NCI-H187 (cell line): ENCODE results near the gene ANK2.
"Not testable (repeated sequence)": the region's sequence is repeated elsewhere in the genome, so short reads cannot be mapped to it uniquely, and the experiment has no call there.

ENCODE experiments used
- DNase-seq, 2 experiments: peaks; one replicate each; lab custom pipeline; 2025; lab: John Stamatoyannopoulos, UW

ANK2 gene

GRCh38 chr4:113148925-113149324 lies 99.5 kb downstream of the ANK2 start:
- DNase-seq, result no peak

DNA sequence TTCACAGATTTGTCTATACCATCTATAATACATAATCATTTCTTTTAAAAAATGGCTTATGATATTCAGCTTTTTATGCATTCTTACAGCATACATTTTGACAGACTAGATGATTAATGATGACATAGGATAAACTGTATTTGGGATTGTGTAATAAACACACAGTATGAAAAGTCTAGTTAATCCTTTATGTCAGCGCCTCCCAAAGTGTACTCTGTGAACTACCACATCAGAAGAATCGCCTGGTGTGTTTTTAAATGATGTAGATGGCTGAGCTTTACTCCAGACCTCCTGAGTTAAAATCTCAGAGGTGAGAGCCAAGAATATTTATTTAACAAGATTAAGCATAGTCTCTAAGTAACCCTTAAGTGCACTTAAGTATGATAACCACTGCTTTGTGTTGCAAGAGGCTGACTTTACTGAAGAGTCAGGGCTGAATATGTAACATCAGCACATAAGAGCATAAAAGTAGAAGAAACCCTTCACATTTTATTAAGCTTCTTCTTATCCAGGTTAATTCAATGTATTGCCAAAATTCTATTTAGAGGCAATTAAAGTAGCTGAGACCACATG lies 104.2 kb downstream of the ANK2 start:
- peak in 1 of 2 experiments; percentile 41 for DNase-seq

DNA sequence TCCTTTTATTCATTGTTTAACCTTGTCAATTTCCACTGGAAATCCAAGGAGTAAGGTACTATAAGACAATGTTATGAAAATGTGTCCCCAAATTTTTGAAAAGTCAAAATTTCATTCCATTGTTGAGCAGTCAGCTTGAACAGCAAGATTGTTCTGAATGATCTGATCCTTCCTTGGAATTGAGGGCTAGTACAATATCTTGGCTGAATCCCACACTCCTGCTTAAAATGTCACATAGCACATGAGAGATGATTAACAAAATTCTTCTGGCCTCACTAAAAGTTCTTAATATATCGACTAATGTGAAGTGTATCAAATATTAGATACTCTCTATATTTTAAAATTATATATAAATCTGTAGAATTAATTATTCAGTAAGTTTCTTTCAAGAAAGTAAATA lies 104.8 kb downstream of the ANK2 start:
- DNase-seq, result no peak

DNA sequence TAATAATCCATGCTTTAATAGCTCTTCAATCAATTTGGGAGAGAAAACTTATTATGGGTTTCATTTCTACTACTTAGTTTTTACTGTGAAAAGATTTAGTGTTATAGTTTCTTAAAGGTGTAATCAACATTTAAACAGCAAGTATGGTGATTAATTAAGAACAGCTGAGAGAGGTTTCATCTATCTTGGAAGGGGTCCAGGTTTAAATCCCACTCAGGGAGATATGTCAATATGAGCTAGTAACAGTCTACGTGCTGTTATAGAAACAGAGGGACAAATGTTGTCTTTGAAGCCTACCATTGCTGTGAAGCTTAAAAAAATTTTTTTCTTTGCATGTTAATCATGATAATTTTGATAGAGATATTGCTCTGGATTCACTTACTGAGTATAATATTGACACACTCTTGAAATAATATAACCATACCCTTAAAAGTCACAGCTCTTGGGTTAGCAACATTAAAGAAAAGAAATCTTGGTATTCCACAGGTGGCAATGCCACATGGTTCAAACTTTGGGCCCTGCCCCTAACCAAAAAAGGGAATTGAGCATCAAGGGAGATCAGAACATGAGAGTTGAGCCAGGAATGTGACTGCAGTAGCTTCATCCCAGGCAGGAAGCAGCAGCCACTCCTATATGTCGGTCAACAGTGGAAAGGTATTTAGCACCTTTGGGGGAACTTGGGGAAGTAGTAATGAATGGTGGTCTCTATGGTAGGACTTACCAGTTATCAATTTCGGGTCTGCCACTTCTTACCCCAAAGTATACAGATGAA lies 107.8 kb downstream of the ANK2 start:
- no peak for DNase-seq

- DNase-seq, result no peak
Observed at GRCh38 chr4:113159942-113160545, 110.6 kb downstream of the ANK2 start.

DNA sequence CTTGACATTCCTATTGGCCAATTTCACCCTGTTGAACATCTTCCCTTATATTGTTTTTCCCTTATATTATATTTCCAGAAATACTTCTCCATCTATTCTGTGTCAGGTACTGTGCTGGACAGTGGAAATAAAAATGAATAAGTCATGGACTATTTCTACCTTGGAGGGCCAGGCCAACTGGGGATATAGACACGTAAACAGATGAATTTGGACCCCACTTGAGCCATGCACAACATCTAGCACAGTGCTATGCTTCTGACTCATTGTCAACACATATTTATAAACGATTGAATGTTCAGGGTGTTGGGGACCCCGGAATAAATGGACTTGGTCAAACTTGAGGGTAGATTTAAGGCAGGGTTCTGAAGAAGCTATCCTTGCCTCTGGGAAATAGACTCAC lies 111.1 kb downstream of the ANK2 start:
- DNase-seq, result no peak

- DNase-seq, result no peak
Observed at GRCh38 chr4:113162089-113162488, 112.6 kb downstream of the ANK2 start.

GRCh38 chr4:113169368-113169767 lies 119.9 kb downstream of the ANK2 start:
- no peak for DNase-seq

- DNase-seq, result no peak
Observed at GRCh38 chr4:113170115-113170804, 120.8 kb downstream of the ANK2 start.

DNA sequence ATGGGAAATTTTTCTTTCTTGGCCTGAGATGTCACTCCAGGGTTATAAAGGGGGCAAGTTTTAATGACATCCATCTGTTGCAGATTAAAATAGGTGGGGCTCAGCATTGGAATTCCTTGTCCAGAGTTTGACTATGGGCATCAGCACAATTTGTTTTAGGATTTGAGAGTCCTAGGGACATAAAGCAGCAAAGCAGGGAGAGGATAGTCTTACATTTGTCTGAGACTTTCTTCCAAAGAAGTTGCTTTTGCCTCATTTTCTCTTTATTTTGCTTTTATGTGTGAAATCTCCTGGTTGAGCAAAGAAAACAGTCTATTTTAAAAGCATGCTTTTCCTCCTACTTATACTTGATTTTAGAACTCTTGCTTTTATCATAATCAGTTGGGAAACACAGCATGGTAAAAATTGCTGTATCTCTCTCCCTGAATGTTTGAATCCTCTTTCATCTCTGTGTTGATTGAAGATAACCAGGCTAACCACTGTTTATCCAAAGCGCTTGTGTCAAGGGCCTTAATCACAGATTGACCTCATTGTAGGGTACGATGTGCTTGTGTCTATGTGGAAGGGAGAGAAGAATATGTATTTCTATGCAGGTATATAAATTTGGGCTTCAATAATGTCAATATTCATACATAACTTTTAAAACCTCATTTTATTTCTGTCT lies 121.5 kb downstream of the ANK2 start:
- no peak for DNase-seq

- no peak for DNase-seq
Observed at GRCh38 chr4:113173126-113173792, 123.8 kb downstream of the ANK2 start.

DNA sequence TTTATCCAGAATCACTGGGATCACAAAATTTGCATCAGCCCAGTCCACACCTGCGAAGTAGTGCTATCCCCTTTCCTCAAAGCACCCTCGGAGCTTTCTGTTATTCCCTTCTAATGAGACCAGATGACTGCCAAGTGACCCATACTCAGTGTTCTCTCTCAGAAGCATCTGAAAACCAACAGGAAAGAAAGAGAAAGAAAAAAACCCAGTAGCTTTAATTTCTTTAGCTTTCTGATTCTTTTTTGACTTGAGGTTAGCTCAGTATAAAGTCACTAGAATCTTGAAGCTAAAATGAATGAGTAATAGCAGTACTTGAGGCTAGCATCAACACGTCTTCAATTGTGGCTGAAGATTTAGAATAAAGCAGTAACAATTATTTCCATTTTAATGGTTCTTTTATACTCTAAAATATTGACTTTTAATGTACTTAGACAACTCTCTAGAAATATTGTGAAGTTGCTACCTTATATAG lies 124.4 kb downstream of the ANK2 start:
- no peak for DNase-seq

GRCh38 chr4:113179091-113179490 lies 129.6 kb downstream of the ANK2 start:
- DNase-seq, result no peak

GRCh38 chr4:113179996-113180395 lies 130.5 kb downstream of the ANK2 start:
- DNase-seq, result no peak

- DNase-seq, result no peak
Observed at GRCh38 chr4:113181289-113182007, 132.0 kb downstream of the ANK2 start.

DNA sequence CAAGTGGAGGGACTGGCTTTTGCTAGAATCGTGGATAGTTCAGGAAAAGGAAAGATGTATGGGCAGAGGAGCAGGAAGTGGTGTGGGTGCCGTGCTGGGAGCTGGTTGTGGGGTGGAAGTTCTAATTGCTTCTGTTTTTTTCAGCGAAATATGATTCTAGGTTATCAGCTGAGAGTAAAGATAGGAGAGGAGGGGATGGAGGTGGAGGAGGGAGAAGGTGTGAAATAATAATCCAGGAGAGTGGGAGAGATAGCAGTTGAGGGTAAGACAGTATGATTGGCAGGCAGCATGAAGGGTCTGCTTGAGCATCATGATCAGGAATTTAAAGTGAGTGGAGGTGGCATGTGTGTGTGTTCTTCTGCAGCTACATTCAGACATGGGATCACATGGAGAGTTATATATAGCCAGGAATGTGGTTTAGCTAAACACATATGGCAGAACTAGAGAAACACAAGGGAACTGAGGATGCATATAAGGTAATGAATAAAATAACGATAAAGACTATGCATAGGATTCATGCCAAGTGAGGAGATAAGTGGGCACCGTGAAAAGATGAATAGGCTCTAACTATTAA lies 133.7 kb downstream of the ANK2 start:
- no peak for DNase-seq

DNA sequence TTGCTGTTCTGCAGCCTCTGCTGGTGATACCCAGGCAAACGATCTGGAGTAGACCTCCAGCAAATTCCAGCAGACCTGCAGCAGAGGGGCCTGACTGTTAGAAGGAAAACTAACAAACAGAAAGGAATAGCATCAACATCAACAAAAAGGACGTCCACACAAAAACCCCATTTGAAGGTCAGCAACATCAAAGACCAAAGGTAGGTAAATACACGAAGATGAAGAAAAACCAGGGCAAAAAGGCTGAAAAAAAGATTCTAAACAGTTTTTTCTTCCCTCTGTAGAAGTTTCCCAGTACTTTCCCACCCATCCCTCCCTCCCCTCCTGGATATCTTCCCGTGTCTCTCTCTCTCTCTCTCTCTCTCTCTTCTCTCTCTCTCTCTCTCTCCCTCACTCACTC lies 136.8 kb downstream of the ANK2 start:
- not testable (repeated sequence) for DNase-seq

GRCh38 chr4:113186913-113187312 lies 137.5 kb downstream of the ANK2 start:
- no peak for DNase-seq

- DNase-seq, result no peak
Observed at GRCh38 chr4:113187358-113187757, 137.9 kb downstream of the ANK2 start.

GRCh38 chr4:113189546-113189945 lies 140.1 kb downstream of the ANK2 start:
- no peak for DNase-seq

DNA sequence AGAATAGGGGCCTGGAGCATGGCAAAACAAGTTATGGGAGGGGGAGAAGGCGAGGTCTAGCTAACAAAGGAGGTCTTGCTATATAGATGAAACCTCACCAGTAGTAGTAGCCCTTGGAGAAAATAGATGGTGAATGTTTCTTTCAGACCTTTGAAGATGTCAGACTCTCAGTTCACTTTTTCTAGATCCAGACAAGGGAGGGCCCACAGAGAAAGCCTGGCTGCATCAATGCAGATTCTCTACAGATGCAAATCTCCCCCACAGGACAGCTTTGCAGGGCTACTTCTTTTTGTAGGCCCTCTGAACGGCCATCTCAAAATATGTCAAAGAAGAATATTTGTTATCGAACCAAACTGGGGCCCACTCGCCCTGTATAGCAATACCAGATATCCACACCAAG lies 159.7 kb downstream of the ANK2 start:
- no peak for DNase-seq
